ENCODE data around the gene TSPAN4. TPM values are rescaled to one million over a fixed set of nuclear protein-coding genes. Genes with fewer than 3 reads are reported as not detected.

TSPAN4 gene
- total and polyA plus RNA-seq, 2 of the 13 experiments (the other 11 are each of a cell fraction or from before 2014, with no cell fraction given): 31.7 to 68.3 TPM

DNA sequence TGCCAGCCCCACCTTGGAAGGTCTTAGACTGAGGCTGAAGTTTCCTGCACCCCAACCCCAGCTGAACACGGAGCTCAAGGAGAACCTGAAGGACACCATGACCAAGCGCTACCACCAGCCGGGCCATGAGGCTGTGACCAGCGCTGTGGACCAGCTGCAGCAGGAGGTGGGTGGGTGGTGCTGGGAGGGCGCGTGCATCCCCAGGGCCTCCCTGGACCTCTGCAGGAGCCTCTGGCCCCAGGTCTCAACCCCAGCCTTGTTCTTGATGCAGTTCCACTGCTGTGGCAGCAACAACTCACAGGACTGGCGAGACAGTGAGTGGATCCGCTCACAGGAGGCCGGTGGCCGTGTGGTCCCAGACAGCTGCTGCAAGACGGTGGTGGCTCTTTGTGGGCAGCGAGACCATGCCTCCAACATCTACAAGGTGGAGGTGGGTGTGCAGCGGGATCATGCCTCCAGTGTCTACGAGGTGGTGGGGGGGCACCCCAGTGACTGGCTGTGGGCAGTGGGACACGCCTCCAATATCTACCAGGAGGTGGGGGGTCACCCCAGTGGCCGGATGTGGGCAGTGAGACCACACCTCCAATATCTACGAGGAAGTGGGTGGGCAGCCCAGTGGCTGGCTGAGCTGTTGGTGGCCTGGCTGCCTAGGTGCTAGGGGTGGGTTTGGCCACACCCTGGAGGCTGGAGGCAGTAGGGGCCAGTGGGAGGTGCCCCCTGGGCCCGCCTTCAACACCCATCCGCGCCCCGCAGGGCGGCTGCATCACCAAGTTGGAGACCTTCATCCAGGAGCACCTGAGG lies 5.3 kb upstream of the TSPAN4 start:
- ChIA-PET POLR2A (interaction anchor here (0.7 to 16.1 kb wide), 3 partner anchors 8 to 41 kb away, joined by 3 to 264 read pairs (median 141); partner anchors contain the start of genes CD151, CRACR2B and PNPLA2), CTCF (ENCODE audit: low intra/inter-chr PET ratio, low total read pairs) (no interaction called here)
- Histone ChIP-seq H2AFZ (ENCODE audit: low read length) (no peak overlapping the region), H3K36me3 (replicated peaks in 1 of 2; ENCODE audit: control insufficient read depth in 1 of 2, insufficient read depth in 2 of 2, low read length in 2 of 2) (peaks cover 9 to 36% of the 10 kb centered on the region in 2 experiments), H4K20me1 (ENCODE audit: insufficient read depth, low read length) (peaks cover 20% of the 10 kb centered on the region; the same call in 1 of the 2 replicates), H3K4me1 (ENCODE audit: insufficient read depth, low read length) (peaks cover 66% of the 10 kb centered on the region), H3K79me2 (ENCODE audit: insufficient read depth, low read length) (peaks cover 36% of the 10 kb centered on the region), H3K9me3 (ENCODE audit: low read length) (no peaks in the 10 kb centered on the region), H3K27ac (ENCODE audit: extremely low read length, insufficient read depth, low read length) (peak overlapping the region; percentile 53), H3K4me2 (ENCODE audit: low read depth, low read length) (no peak overlapping the region), H3K27me3 (ENCODE audit: control insufficient read depth in 1 of 2, insufficient read depth in 2 of 2, low read length in 2 of 2) (no peaks in the 10 kb centered on the region), H3K4me3 (replicated peaks in 1 of 3; ENCODE audit: insufficient read depth in 1 of 3, low read depth in 2 of 3, low read length in 3 of 3) (no peak overlapping the region), H3K9ac (ENCODE audit: insufficient read depth, low read depth, low read length) (no peak overlapping the region)
- intact Hi-C loops (cut with micrococcal nuclease; ENCODE audit: unreplicated experiment) (no loop called here), in situ Hi-C loops (cut with HindIII; ENCODE audit: extremely low pct_ligation_motif_present, low pct_unique_long_range_greater_than_20kb) (no loop called here)
- BruUV-seq (replicated peaks): no TSS peak
- WGBS (ENCODE audit: low lambda C conversion rate): 94% methylated on average over 11 of the region's 22 CpGs
- DNase-seq (ENCODE audit: low spot score) (no peak), FAIRE-seq (no peak), ATAC-seq (no peak)
- TF ChIP-seq ZNF253 (CRISPR knock-in tag; IDR thresholded peaks at IDR 0.05; ENCODE audit: borderline replicate concordance): no peak
- no peak for TF ChIP-seq ZNF790 (CRISPR knock-in tag; IDR thresholded peaks at IDR 0.05; ENCODE audit: borderline replicate concordance)
- no peak for TF ChIP-seq ZNF354B (CRISPR knock-in tag; IDR thresholded peaks at IDR 0.05)
- peak; percentile 97 for TF ChIP-seq AGO2 (optimal IDR thresholded peaks at IDR 0.05; ENCODE audit: low read depth, low read length)
- TF ChIP-seq RBM22 (optimal IDR thresholded peaks at IDR 0.05; ENCODE audit: low read length): peak; percentile 87
- TF ChIP-seq AKAP8 (CRISPR knock-in tag; IDR thresholded peaks at IDR 0.05): peak; percentile 81
- no peak for TF ChIP-seq NFIB (CRISPR knock-in tag; IDR thresholded peaks at IDR 0.05; ENCODE audit: borderline replicate concordance)
- TF ChIP-seq POLR2G (IDR thresholded peaks at IDR 0.05; ENCODE audit: low read depth, low read length): peak; percentile 37; the same call in 1 of the 2 replicates
- TF ChIP-seq ZNF703 (CRISPR knock-in tag; IDR thresholded peaks at IDR 0.05; ENCODE audit: borderline replicate concordance): no peak
- no peak for TF ChIP-seq KLF13 (CRISPR knock-in tag; IDR thresholded peaks at IDR 0.05)
- TF ChIP-seq ZNF160 (CRISPR knock-in tag; IDR thresholded peaks at IDR 0.05): no peak
- TF ChIP-seq AGO1 (IDR thresholded peaks at IDR 0.05; ENCODE audit: low read depth, low read length, poor library complexity, severe bottlenecking): peak; percentile 89
- peak; percentile 14 for TF ChIP-seq HNRNPLL (IDR thresholded peaks at IDR 0.05; ENCODE audit: low read depth, low read length, poor library complexity, severe bottlenecking)
- TF ChIP-seq RBFOX2 (IDR thresholded peaks at IDR 0.05; ENCODE audit: low read depth, low read length): peak; percentile 75
- no peak for TF ChIP-seq GATAD1 (CRISPR knock-in tag; IDR thresholded peaks at IDR 0.05)
- TF ChIP-seq DR1 (CRISPR knock-in tag; IDR thresholded peaks at IDR 0.05): 0 out of 2 replicates have a peak, but pooled peaks have one; percentile 26
- TF ChIP-seq ZNF792 (CRISPR knock-in tag; IDR thresholded peaks at IDR 0.05): no peak
- TF ChIP-seq NR0B2 (CRISPR knock-in tag; IDR thresholded peaks at IDR 0.05): no peak
- no peak for TF ChIP-seq GTF3A (CRISPR knock-in tag; conservative IDR thresholded peaks at IDR 0.05)
- TF ChIP-seq, protein P1, sequence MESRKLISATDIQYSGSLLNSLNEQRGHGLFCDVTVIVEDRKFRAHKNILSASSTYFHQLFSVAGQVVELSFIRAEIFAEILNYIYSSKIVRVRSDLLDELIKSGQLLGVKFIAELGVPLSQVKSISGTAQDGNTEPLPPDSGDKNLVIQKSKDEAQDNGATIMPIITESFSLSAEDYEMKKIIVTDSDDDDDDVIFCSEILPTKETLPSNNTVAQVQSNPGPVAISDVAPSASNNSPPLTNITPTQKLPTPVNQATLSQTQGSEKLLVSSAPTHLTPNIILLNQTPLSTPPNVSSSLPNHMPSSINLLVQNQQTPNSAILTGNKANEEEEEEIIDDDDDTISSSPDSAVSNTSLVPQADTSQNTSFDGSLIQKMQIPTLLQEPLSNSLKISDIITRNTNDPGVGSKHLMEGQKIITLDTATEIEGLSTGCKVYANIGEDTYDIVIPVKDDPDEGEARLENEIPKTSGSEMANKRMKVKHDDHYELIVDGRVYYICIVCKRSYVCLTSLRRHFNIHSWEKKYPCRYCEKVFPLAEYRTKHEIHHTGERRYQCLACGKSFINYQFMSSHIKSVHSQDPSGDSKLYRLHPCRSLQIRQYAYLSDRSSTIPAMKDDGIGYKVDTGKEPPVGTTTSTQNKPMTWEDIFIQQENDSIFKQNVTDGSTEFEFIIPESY (CRISPR knock-in tag; IDR thresholded peaks at IDR 0.05): peak; percentile 89
- TF ChIP-seq RXRB (CRISPR knock-in tag; IDR thresholded peaks at IDR 0.05; ENCODE audit: borderline replicate concordance): no peak
- TF ChIP-seq ZNF740 (CRISPR knock-in tag; IDR thresholded peaks at IDR 0.05): peak; percentile 84
- 0 out of 2 replicates have a peak, but pooled peaks have one; percentile 30 for TF ChIP-seq HNRNPL (IDR thresholded peaks at IDR 0.05; ENCODE audit: low read depth, low read length)
